SK-N-MC (cell line): ENCODE measurements around the gene FAM107B.

Experiments used
- EZH2 ChIP-seq: fragments of 200-600 bp; sonication (generic); IDR thresholded peaks from one replicate; pipeline ENCODE4 v1.6.1; 2017; ENCODE audit warnings: antibody characterized with exemption
- FOXP2 ChIP-seq: optimal IDR thresholded peaks from 2 replicates; pipeline ENCODE3; 2011; ENCODE audit warnings: mild to moderate bottlenecking, moderate library complexity; ENCODE audit not compliant: insufficient read depth; ENCODE audit errors: extremely low read length, control extremely low read depth
- POLR2AphosphoS5 ChIP-seq: IDR thresholded peaks from 2 replicates; pipeline ENCODE4 v1.6.1; 2012; ENCODE audit warnings: mild to moderate bottlenecking, low read depth, low read length, borderline replicate concordance

DNA sequence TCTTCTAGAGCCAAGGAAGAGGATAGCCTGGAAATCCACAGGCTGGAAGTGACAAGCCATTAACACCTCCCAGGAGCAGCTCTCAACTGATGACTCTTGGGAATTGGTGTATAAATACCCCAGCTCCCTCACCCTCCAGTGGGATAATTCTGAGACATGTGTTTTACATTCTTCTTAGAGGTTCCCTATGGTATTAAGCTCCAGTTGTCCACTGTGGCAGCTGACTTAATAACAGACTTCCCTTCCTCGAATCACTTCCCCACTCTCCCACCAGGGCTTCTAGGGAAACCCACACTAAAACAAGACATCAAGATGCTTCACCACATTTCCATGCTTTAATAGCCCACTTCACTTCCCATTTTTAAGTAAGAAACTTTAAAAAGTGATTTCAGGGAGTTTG is 47.2 kb downstream of the FAM107B start:
- TF ChIP-seq POLR2AphosphoS5 (no peak), EZH2 (no peak), FOXP2 (no peak)
